Kidney (tissue), 14 donors: ENCODE data around the gene MAGI1. TPM values are rescaled to one million over a fixed set of nuclear protein-coding genes. Genes with fewer than 3 reads are reported as not detected.
A peak's percentile ranks its signal among the peaks of the same experiment; 100 is the strongest.

Source experiments
- DNase-seq, 5 donors: peaks; one replicate each; pipeline ENCODE4 v3.0.0-alpha.2; 2013 to 2020
- FAIRE-seq: peaks from 2 replicates; lab custom pipeline; 2012; peaks lifted over from hg19 to GRCh38; lab: Jason Lieb, UNC
- H3K27ac ChIP-seq, 2 donors: one replicate each; pipeline ENCODE4 v1.7.0; 2013; ENCODE audit warnings: low read depth in 2 of 2, low read length in 2 of 2, inconsistent platforms in 1 of 2
- H3K27me3 ChIP-seq: one replicate; pipeline ENCODE4 v1.7.1; 2013; ENCODE audit warnings: low read length, inconsistent platforms; ENCODE audit not compliant: control insufficient read depth, insufficient read depth
- H3K36me3 ChIP-seq, 3 donors: one replicate each; pipeline versions ENCODE4 v1.7.0 to v1.7.1; 2013; ENCODE audit warnings: low read length in 3 of 3, control low read depth in 1 of 3, inconsistent platforms in 1 of 3; ENCODE audit not compliant: insufficient read depth in 3 of 3, control insufficient read depth in 2 of 3
- H3K4me1 ChIP-seq, 3 donors: one replicate each; pipeline versions ENCODE4 v1.7.0 to v1.7.1; 2013; ENCODE audit warnings: low read length in 3 of 3, inconsistent platforms in 1 of 3, low read depth in 1 of 3; ENCODE audit not compliant: control insufficient read depth in 2 of 3, insufficient read depth in 2 of 3
- H3K4me3 ChIP-seq, 3 donors: one replicate each; pipeline versions ENCODE4 v1.7.0 to v1.8.1; 2013; ENCODE audit warnings: low read length in 3 of 3, control low read depth in 1 of 3, inconsistent platforms in 1 of 3
- H3K9ac ChIP-seq, 3 donors: one replicate each; pipeline versions ENCODE4 v1.7.0 to v1.7.1; 2013; ENCODE audit warnings: low read length in 3 of 3, control low read depth in 1 of 3, inconsistent platforms in 1 of 3
- H3K9me3 ChIP-seq, 3 donors: one replicate each; pipeline versions ENCODE4 v1.7.0 to v1.7.1; 2013; ENCODE audit warnings: low read length in 3 of 3, control low read depth in 1 of 3, inconsistent platforms in 1 of 3; ENCODE audit not compliant: control insufficient read depth in 2 of 3, insufficient read depth in 1 of 3
- intact Hi-C: fragments of 100-400 bp; cut with DNase I; formaldehyde crosslinking; loops from one replicate; pipeline ENCODE4 v1.11.1; 2022
- polyA plus RNA-seq: library from polyadenylated mRNA; stranded (reverse); fragments of 350-450 nt; fragmentation: Illumina TruSeq; extraction: RNeasy Lipid Tissue Mini Kit (QIAGEN cat#74804); gene quantifications from one replicate; pipeline ENCODE4 v1.2.3, GENCODE V29; 2014; ENCODE audit warnings: low read depth, low replicate concordance; ENCODE audit not compliant: insufficient read depth
- total RNA-seq: library from RNA; stranded (reverse); fragmentation: NEBNext Ultra II Directional; extraction: Animal tissue kit (Norgen Biotek cat#: 25700); gene quantifications from one replicate; pipeline ENCODE4 v1.2.1, GENCODE V29; 2021
- TF ChIP-seq, protein P1 (sequence below): IDR thresholded peaks from 3 replicates; pipeline ENCODE4 v1.5.1; 2012; ENCODE audit warnings: mild to moderate bottlenecking, moderate library complexity, borderline replicate concordance; ENCODE audit not compliant: insufficient read depth; ENCODE audit errors: extremely low read depth
- donor health status: control.
- donor health status: control.
- donor health status: control.
- donor health status: control.
- donor health status: control.
- donor health status: DM: yes; HTN: yes; CAD: no.
- donor health status: Normal renal cell carcinoma (clear cell type).

Gene MAGI1
- total and polyA plus RNA-seq, 2 donors from 2014 or later = 8.2 to 42.8 TPM

DNA sequence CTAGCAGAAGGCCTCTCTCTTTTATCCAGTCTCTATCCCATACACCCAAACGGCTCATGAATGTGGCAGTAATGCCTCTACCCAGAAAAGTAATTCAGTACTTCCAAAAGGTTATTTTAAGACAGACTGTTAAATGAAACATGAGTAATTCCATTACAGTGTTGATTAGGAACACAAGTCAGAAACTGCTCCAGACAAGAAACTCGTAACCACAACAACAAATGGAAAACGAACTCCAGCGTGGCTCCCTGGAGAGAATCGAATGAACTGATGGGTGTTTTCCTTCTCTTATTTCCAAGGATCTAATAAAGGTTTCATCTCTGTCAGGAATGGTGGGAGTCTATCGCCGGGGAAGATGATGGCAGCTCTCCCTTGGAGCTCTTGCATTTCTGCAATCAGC lies 228.4 kb downstream of the MAGI1 start:
- Histone ChIP-seq H3K9ac (no peak overlapping the region), H3K27me3 (no peaks in the 10 kb centered on the region), H3K4me1 (no peaks in the 10 kb centered on the region), H3K27ac (no peak overlapping the region), H3K4me3 (no peak overlapping the region), H3K9me3 (no peaks in the 10 kb centered on the region), H3K36me3 (no peaks in the 10 kb centered on the region)
- intact Hi-C loops = no loop called here
- TF ChIP-seq, protein P1, sequence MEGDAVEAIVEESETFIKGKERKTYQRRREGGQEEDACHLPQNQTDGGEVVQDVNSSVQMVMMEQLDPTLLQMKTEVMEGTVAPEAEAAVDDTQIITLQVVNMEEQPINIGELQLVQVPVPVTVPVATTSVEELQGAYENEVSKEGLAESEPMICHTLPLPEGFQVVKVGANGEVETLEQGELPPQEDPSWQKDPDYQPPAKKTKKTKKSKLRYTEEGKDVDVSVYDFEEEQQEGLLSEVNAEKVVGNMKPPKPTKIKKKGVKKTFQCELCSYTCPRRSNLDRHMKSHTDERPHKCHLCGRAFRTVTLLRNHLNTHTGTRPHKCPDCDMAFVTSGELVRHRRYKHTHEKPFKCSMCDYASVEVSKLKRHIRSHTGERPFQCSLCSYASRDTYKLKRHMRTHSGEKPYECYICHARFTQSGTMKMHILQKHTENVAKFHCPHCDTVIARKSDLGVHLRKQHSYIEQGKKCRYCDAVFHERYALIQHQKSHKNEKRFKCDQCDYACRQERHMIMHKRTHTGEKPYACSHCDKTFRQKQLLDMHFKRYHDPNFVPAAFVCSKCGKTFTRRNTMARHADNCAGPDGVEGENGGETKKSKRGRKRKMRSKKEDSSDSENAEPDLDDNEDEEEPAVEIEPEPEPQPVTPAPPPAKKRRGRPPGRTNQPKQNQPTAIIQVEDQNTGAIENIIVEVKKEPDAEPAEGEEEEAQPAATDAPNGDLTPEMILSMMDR = no peak
- FAIRE-seq (no peak), DNase-seq (no peak)

DNA sequence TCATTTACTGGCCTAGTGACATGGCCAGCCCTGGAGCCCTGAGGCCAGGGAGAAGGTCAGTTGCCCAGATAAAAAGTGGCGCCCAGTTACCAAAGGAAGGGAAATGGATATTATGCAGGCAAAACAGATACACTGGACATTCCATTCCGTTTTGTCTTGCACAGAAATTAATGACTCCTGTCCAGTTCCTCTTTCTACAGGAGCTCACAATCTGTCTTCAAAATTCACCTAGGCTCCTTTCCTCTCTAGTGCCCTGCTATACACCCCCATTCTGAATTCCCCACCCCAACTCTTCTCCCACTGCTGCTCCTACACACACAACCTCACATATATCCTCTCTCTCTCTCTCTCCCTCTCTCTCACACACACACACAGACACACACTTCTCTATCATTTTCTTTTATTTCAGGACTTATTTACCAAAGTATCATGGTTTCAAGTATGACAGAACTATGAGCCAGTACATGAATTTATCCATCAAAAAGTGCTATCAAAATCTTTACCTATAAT lies 229.0 kb downstream of the MAGI1 start:
- no peaks in the 10 kb centered on the region for H3K4me1 ChIP-seq
- H3K9me3 ChIP-seq = no peaks in the 10 kb centered on the region
- H3K27me3 ChIP-seq = no peaks in the 10 kb centered on the region
- TF ChIP-seq, protein P1 = no peak
- FAIRE-seq = no peak
- H3K4me3 ChIP-seq = no peak overlapping the region
- H3K27ac ChIP-seq = no peak overlapping the region
- intact Hi-C loops = no loop called here
- H3K9ac ChIP-seq = no peak overlapping the region
- no peaks in the 10 kb centered on the region for H3K36me3 ChIP-seq
- peak in 2 of 5 donors; percentile 40 to 43 for DNase-seq

DNA sequence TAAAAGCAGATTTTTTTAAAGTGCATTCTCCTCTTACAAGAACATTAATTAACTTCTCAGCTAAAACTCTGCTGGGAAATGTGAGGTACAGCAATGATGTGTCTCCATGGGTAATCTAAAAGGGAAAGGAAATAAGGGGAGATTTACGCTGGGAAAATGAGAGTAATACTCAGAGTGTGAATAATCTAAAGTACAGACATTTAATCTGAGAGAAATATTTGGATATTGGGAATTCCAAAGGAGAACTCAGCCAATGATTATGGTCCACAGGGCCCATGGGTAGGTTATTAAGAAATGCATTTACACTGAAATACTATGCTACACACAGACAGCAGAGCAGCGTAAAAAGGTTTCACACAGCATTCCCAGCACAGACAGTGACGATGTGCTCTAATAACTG lies 229.9 kb downstream of the MAGI1 start:
- Histone ChIP-seq H3K9ac (no peak overlapping the region), H3K27ac (no peak overlapping the region), H3K4me3 (no peak overlapping the region), H3K9me3 (no peaks in the 10 kb centered on the region), H3K4me1 (no peaks in the 10 kb centered on the region), H3K36me3 (no peaks in the 10 kb centered on the region), H3K27me3 (no peaks in the 10 kb centered on the region)
- TF ChIP-seq, protein P1 = no peak
- intact Hi-C loops = no loop called here
- FAIRE-seq (no peak), DNase-seq (no peak)

DNA sequence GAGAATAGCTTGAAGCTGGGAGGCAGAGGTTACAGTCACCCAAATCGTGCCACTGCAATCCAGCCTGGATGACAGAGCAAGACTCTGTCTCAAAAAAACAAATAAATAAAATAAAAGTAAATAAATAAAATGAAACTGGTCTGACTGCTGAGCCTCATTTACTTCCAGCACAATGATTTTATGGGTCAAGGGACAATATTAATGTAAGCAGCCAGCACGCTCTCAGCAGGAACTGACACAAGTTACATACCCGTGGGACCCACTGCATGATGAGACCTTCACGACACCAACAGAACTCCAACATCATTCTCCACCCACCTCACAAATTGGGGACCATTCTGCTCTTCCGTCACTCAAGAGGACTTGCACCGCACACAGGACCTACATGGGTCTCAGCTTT lies 230.3 kb downstream of the MAGI1 start:
- TF ChIP-seq, protein P1 = no peak
- Histone ChIP-seq H3K9ac (no peak overlapping the region), H3K27me3 (no peaks in the 10 kb centered on the region), H3K4me3 (no peak overlapping the region), H3K9me3 (no peaks in the 10 kb centered on the region), H3K4me1 (no peaks in the 10 kb centered on the region), H3K36me3 (no peaks in the 10 kb centered on the region), H3K27ac (no peak overlapping the region)
- FAIRE-seq (no peak), DNase-seq (no peak)
- intact Hi-C loops = no loop called here
